CD4-positive, alpha-beta T cell treated with Interleukin-2 at 100 ng/mL for 4 hours (primary cell): ENCODE measurements around the gene CHCHD10.
A peak's percentile ranks its signal among the peaks of the same experiment; 100 is the strongest.

Source experiments
- DNase-seq: peaks from one replicate; pipeline ENCODE4 v3.0.0-alpha.2; 2020; ENCODE audit warnings: low spot score

Gene CHCHD10

GRCh38 chr22:23772649-23773473, 5.1 kb upstream of the CHCHD10 start, which contains the start of gene MMP11:
Gene MMP11, plus strand, starts transcription at chr22:23772849. Its CDS starts 22 bp downstream, at chr22:23772871.
- peak; percentile 27 for DNase-seq

- DNase-seq, result no peak
Measured at GRCh38 chr22:23772315-23772648, 4.5 kb upstream of the CHCHD10 start.

- no peak for DNase-seq
Measured at GRCh38 chr22:23769321-23769965, 1.7 kb upstream of the CHCHD10 start.

GRCh38 chr22:23767303-23767672, 484 bp downstream of the CHCHD10 start:
- DNase-seq, result no peak

GRCh38 chr22:23764899-23765881, 2.6 kb downstream of the CHCHD10 start:
- no peak for DNase-seq

GRCh38 chr22:23763954-23764353, 3.8 kb downstream of the CHCHD10 start:
- no peak for DNase-seq

- DNase-seq, result peak; percentile 40
Measured at GRCh38 chr22:23763579-23763945, 4.2 kb downstream of the CHCHD10 start.

GRCh38 chr22:23762842-23763578, 4.8 kb downstream of the CHCHD10 start, which contains the start of gene C22orf15:
Gene C22orf15, plus strand, starts transcription at chr22:23762990. Its CDS starts 317 bp downstream, at chr22:23763307.
- DNase-seq, result no peak

GRCh38 chr22:23760056-23760455, 7.7 kb downstream of the CHCHD10 start:
- no peak for DNase-seq

GRCh38 chr22:23759566-23759965, 8.2 kb downstream of the CHCHD10 start:
- DNase-seq, result no peak

- no peak for DNase-seq
Measured at GRCh38 chr22:23756891-23757290, 10.9 kb downstream of the CHCHD10 start.

- DNase-seq, result no peak
Measured at GRCh38 chr22:23755711-23756110, 12.1 kb downstream of the CHCHD10 start.

GRCh38 chr22:23754980-23755636, 12.7 kb downstream of the CHCHD10 start:
- no peak for DNase-seq

GRCh38 chr22:23754220-23754919, 13.4 kb downstream of the CHCHD10 start, which contains the start of gene VPREB3:
Gene VPREB3, minus strand, starts transcription at chr22:23754425. Its CDS starts 62 bp downstream, at chr22:23754363.
- no peak for DNase-seq

GRCh38 chr22:23753385-23753784, 14.4 kb downstream of the CHCHD10 start:
- DNase-seq, result no peak

- DNase-seq, result no peak
Measured at GRCh38 chr22:23752750-23753149, 15.0 kb downstream of the CHCHD10 start.

- DNase-seq, result no peak
Measured at GRCh38 chr22:23752090-23752691, 15.6 kb downstream of the CHCHD10 start.

GRCh38 chr22:23751441-23751996, 16.3 kb downstream of the CHCHD10 start:
- no peak for DNase-seq

GRCh38 chr22:23750714-23751440, 16.9 kb downstream of the CHCHD10 start, which contains the start of gene ZNF70:
Gene ZNF70, minus strand, starts transcription at chr22:23751112. Its CDS starts 5,972 bp downstream, at chr22:23745140.
- peak; percentile 82 for DNase-seq
